Measurements from ENCODE around the gene RHOT2. TPM values are rescaled to one million over a fixed set of nuclear protein-coding genes. Genes with fewer than 3 reads are reported as not detected.

Gene RHOT2
- total and polyA plus RNA-seq, 2 experiments from 2014 or later, result 129 to 163 TPM

DNA sequence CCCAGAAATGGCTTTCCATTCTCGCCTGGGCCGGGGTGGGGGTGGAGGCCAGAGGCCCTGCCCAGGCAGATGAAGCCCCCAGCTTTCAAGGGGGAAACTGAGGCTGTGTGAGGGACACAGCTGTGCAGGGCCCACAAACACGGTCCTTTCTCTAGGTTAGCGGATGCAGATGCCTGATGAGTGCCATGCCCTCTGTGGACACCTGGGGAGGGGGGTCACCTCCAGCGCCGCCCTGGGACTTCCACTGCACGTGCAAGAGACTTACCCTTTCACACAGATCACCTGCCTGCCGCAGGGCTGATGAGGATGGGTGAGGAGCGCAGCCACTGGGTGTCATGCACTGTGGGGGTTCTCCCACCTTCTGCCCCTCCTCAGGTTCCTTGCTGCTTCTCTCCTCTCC, 50.5 kb downstream of the RHOT2 start:
- H3F3A ChIP-seq (replicated peaks; ENCODE audit: low read depth), result no peaks in the 10 kb centered on the region
- DNase-seq (ENCODE audit: low spot score) (no peak), ATAC-seq (no peak)
- H3K4me1 Mint-ChIP-seq, result peaks cover 13% of the 10 kb centered on the region; the same call in 2 of the 3 replicates
- no peaks in the 10 kb centered on the region for H3K36me3 Mint-ChIP-seq (ENCODE audit: low read depth)
- H3K4me2 ChIP-seq, result no peak overlapping the region
- TF ChIP-seq, protein P1, sequence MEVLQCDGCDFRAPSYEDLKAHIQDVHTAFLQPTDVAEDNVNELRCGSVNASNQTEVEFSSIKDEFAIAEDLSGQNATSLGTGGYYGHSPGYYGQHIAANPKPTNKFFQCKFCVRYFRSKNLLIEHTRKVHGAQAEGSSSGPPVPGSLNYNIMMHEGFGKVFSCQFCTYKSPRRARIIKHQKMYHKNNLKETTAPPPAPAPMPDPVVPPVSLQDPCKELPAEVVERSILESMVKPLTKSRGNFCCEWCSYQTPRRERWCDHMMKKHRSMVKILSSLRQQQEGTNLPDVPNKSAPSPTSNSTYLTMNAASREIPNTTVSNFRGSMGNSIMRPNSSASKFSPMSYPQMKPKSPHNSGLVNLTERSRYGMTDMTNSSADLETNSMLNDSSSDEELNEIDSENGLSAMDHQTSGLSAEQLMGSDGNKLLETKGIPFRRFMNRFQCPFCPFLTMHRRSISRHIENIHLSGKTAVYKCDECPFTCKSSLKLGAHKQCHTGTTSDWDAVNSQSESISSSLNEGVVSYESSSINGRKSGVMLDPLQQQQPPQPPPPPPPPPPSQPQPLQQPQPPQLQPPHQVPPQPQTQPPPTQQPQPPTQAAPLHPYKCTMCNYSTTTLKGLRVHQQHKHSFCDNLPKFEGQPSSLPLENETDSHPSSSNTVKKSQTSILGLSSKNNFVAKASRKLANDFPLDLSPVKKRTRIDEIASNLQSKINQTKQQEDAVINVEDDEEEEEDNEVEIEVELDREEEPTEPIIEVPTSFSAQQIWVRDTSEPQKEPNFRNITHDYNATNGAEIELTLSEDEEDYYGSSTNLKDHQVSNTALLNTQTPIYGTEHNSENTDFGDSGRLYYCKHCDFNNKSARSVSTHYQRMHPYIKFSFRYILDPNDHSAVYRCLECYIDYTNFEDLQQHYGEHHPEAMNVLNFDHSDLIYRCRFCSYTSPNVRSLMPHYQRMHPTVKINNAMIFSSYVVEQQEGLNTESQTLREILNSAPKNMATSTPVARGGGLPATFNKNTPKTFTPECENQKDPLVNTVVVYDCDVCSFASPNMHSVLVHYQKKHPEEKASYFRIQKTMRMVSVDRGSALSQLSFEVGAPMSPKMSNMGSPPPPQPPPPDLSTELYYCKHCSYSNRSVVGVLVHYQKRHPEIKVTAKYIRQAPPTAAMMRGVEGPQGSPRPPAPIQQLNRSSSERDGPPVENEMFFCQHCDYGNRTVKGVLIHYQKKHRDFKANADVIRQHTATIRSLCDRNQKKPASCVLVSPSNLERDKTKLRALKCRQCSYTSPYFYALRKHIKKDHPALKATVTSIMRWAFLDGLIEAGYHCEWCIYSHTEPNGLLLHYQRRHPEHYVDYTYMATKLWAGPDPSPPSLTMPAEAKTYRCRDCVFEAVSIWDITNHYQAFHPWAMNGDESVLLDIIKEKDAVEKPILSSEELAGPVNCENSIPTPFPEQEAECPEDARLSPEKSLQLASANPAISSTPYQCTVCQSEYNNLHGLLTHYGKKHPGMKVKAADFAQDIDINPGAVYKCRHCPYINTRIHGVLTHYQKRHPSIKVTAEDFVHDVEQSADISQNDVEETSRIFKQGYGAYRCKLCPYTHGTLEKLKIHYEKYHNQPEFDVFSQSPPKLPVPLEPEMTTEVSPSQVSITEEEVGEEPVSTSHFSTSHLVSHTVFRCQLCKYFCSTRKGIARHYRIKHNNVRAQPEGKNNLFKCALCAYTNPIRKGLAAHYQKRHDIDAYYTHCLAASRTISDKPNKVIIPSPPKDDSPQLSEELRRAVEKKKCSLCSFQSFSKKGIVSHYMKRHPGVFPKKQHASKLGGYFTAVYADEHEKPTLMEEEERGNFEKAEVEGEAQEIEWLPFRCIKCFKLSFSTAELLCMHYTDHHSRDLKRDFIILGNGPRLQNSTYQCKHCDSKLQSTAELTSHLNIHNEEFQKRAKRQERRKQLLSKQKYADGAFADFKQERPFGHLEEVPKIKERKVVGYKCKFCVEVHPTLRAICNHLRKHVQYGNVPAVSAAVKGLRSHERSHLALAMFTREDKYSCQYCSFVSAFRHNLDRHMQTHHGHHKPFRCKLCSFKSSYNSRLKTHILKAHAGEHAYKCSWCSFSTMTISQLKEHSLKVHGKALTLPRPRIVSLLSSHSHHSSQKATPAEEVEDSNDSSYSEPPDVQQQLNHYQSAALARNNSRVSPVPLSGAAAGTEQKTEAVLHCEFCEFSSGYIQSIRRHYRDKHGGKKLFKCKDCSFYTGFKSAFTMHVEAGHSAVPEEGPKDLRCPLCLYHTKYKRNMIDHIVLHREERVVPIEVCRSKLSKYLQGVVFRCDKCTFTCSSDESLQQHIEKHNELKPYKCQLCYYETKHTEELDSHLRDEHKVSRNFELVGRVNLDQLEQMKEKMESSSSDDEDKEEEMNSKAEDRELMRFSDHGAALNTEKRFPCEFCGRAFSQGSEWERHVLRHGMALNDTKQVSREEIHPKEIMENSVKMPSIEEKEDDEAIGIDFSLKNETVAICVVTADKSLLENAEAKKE (CRISPR knock-in tag; IDR thresholded peaks at IDR 0.05), result no peak
- no peak for TF ChIP-seq ZNF114 (CRISPR knock-in tag; IDR thresholded peaks at IDR 0.05)
- no peak for TF ChIP-seq CREB1 (CRISPR knock-in tag; IDR thresholded peaks at IDR 0.05; ENCODE audit: low read depth)
- TF ChIP-seq POLR2AphosphoS5 (IDR thresholded peaks at IDR 0.05; ENCODE audit: low read depth), result no peak
- TF ChIP-seq, protein P2, sequence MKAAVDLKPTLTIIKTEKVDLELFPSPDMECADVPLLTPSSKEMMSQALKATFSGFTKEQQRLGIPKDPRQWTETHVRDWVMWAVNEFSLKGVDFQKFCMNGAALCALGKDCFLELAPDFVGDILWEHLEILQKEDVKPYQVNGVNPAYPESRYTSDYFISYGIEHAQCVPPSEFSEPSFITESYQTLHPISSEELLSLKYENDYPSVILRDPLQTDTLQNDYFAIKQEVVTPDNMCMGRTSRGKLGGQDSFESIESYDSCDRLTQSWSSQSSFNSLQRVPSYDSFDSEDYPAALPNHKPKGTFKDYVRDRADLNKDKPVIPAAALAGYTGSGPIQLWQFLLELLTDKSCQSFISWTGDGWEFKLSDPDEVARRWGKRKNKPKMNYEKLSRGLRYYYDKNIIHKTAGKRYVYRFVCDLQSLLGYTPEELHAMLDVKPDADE (IDR thresholded peaks at IDR 0.05), result no peak
- no peak for TF ChIP-seq JUNB (IDR thresholded peaks at IDR 0.05; ENCODE audit: unreplicated experiment)
- TF ChIP-seq EZH2phosphoT487 (IDR thresholded peaks at IDR 0.05; ENCODE audit: unreplicated experiment), result no peak
- TF ChIP-seq NANOG (IDR thresholded peaks at IDR 0.05; ENCODE audit: borderline replicate concordance), result no peak
- no peak for TF ChIP-seq EZH2 (IDR thresholded peaks at IDR 0.05; ENCODE audit: low read depth, unreplicated experiment)
- no peak for TF ChIP-seq STAT1 (IDR thresholded peaks at IDR 0.05; ENCODE audit: unreplicated experiment)
- no peak for TF ChIP-seq ZNF331 (CRISPR knock-in tag; IDR thresholded peaks at IDR 0.05; ENCODE audit: low read depth)
- TF ChIP-seq, protein P3, sequence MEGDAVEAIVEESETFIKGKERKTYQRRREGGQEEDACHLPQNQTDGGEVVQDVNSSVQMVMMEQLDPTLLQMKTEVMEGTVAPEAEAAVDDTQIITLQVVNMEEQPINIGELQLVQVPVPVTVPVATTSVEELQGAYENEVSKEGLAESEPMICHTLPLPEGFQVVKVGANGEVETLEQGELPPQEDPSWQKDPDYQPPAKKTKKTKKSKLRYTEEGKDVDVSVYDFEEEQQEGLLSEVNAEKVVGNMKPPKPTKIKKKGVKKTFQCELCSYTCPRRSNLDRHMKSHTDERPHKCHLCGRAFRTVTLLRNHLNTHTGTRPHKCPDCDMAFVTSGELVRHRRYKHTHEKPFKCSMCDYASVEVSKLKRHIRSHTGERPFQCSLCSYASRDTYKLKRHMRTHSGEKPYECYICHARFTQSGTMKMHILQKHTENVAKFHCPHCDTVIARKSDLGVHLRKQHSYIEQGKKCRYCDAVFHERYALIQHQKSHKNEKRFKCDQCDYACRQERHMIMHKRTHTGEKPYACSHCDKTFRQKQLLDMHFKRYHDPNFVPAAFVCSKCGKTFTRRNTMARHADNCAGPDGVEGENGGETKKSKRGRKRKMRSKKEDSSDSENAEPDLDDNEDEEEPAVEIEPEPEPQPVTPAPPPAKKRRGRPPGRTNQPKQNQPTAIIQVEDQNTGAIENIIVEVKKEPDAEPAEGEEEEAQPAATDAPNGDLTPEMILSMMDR (conservative IDR thresholded peaks at IDR 0.05; ENCODE audit: low read depth in 2 of 2), result no peak
- TF ChIP-seq, protein P4, sequence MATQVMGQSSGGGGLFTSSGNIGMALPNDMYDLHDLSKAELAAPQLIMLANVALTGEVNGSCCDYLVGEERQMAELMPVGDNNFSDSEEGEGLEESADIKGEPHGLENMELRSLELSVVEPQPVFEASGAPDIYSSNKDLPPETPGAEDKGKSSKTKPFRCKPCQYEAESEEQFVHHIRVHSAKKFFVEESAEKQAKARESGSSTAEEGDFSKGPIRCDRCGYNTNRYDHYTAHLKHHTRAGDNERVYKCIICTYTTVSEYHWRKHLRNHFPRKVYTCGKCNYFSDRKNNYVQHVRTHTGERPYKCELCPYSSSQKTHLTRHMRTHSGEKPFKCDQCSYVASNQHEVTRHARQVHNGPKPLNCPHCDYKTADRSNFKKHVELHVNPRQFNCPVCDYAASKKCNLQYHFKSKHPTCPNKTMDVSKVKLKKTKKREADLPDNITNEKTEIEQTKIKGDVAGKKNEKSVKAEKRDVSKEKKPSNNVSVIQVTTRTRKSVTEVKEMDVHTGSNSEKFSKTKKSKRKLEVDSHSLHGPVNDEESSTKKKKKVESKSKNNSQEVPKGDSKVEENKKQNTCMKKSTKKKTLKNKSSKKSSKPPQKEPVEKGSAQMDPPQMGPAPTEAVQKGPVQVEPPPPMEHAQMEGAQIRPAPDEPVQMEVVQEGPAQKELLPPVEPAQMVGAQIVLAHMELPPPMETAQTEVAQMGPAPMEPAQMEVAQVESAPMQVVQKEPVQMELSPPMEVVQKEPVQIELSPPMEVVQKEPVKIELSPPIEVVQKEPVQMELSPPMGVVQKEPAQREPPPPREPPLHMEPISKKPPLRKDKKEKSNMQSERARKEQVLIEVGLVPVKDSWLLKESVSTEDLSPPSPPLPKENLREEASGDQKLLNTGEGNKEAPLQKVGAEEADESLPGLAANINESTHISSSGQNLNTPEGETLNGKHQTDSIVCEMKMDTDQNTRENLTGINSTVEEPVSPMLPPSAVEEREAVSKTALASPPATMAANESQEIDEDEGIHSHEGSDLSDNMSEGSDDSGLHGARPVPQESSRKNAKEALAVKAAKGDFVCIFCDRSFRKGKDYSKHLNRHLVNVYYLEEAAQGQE (IDR thresholded peaks at IDR 0.05; ENCODE audit: unreplicated experiment), result no peak
- peaks cover 12% of the 10 kb centered on the region; the same call in 1 of the 2 replicates for H3K4me1 ChIP-seq (ENCODE audit: insufficient read depth)
- H3K4me3 ChIP-seq, result no peak overlapping the region
- no peaks in the 10 kb centered on the region for H3K9me2 ChIP-seq (ENCODE audit: insufficient read depth)
- no peak overlapping the region for H2AFZ ChIP-seq
- no peak overlapping the region for H3K4me3 Mint-ChIP-seq
- H3K27ac Mint-ChIP-seq, result no peak overlapping the region
- H3K9me3 Mint-ChIP-seq, result no peaks in the 10 kb centered on the region
- peaks cover 33% of the 10 kb centered on the region for H3K27me3 Mint-ChIP-seq (ENCODE audit: insufficient read depth, low read depth, poor library complexity)
- H3K36me3 ChIP-seq (ENCODE audit: insufficient read depth), result no peaks in the 10 kb centered on the region
- no peaks in the 10 kb centered on the region for H3K79me2 ChIP-seq (replicated peaks; ENCODE audit: insufficient read depth)
- H4K20me1 ChIP-seq (replicated peaks; ENCODE audit: insufficient read depth), result no peaks in the 10 kb centered on the region
- peaks cover 39% of the 10 kb centered on the region for H3K27me3 ChIP-seq (ENCODE audit: insufficient read depth)
- H3K27ac ChIP-seq (ENCODE audit: low read depth), result no peak overlapping the region
